DND-41 (cell line): ENCODE results near the gene CAPN6.

ENCODE experiments used
- ATAC-seq: fragments of 200-7000 bp; cut with Tn5 transposase; 3 replicates; pipeline ENCODE4 v1.9.1; 2021; ENCODE audit warnings: low read depth; ENCODE audit not compliant: insufficient read depth
- DNase-seq: peaks from one replicate; pipeline ENCODE4 v3.0.0-alpha.2; 2020
- H2AFZ ChIP-seq: 2 replicates; pipeline ENCODE4 v1.6.0; 2012; ENCODE audit warnings: low read depth, low read length
- H3K27ac ChIP-seq: 2 replicates; pipeline ENCODE4 v1.5.1; 2012; ENCODE audit warnings: low read length, inconsistent platforms
- H3K27me3 ChIP-seq: fragments of 200-600 bp; sonication (generic); 2 replicates; pipeline ENCODE4 v1.6.0; 2012; ENCODE audit warnings: low read length, mild to moderate bottlenecking, inconsistent platforms; ENCODE audit not compliant: insufficient read depth, poor library complexity
- H3K36me3 ChIP-seq: 2 replicates; pipeline ENCODE4 v1.5.1; 2012; ENCODE audit warnings: low read length, inconsistent platforms; ENCODE audit not compliant: insufficient read depth
- H3K4me1 ChIP-seq: 2 replicates; pipeline ENCODE4 v1.5.1; 2012; ENCODE audit warnings: mild to moderate bottlenecking, low read length; ENCODE audit not compliant: insufficient read depth
- H3K4me2 ChIP-seq: 2 replicates; pipeline ENCODE4 v1.6.0; 2012; ENCODE audit warnings: mild to moderate bottlenecking, moderate library complexity, low read length, inconsistent platforms; ENCODE audit not compliant: insufficient read depth
- H3K4me3 ChIP-seq, 2 experiments: fragments of 200-600 bp in 1 of 2; shearing (Covaris generic) in 1 of 2; 2 replicates each; pipeline ENCODE4 v1.5.1; 2012 to 2016; ENCODE audit warnings: inconsistent platforms in 2 of 2, low read length in 2 of 2, mild to moderate bottlenecking in 2 of 2, low read depth in 1 of 2, moderate library complexity in 1 of 2
- H3K79me2 ChIP-seq: 2 replicates; pipeline ENCODE4 v1.6.0; 2012; ENCODE audit warnings: low read length, inconsistent platforms; ENCODE audit not compliant: insufficient read depth
- H3K9ac ChIP-seq: 2 replicates; pipeline ENCODE4 v1.6.0; 2012; ENCODE audit warnings: low read depth, mild to moderate bottlenecking, inconsistent platforms, low read length, moderate library complexity
- H3K9me3 ChIP-seq: 2 replicates; pipeline ENCODE4 v1.5.1; 2012; ENCODE audit warnings: low read length, moderate library complexity, mild to moderate bottlenecking, inconsistent platforms; ENCODE audit not compliant: insufficient read depth, severe bottlenecking
- H4K20me1 ChIP-seq: 2 replicates; pipeline ENCODE4 v1.6.0; 2012; ENCODE audit warnings: low read length; ENCODE audit not compliant: insufficient read depth
- EZH2 ChIP-seq: IDR thresholded peaks from 3 replicates; pipeline ENCODE4 v1.6.1; 2012; ENCODE audit warnings: borderline replicate concordance, low read depth, mild to moderate bottlenecking, moderate library complexity, low read length, inconsistent platforms; ENCODE audit not compliant: severe bottlenecking
- TF ChIP-seq, protein P1 (sequence below): IDR thresholded peaks from 2 replicates; pipeline ENCODE4 v1.5.1; 2012; ENCODE audit warnings: borderline replicate concordance, low read length, moderate library complexity, mild to moderate bottlenecking; ENCODE audit not compliant: poor library complexity, severe bottlenecking; ENCODE audit errors: extremely low read depth

The CAPN6 gene, protein sequence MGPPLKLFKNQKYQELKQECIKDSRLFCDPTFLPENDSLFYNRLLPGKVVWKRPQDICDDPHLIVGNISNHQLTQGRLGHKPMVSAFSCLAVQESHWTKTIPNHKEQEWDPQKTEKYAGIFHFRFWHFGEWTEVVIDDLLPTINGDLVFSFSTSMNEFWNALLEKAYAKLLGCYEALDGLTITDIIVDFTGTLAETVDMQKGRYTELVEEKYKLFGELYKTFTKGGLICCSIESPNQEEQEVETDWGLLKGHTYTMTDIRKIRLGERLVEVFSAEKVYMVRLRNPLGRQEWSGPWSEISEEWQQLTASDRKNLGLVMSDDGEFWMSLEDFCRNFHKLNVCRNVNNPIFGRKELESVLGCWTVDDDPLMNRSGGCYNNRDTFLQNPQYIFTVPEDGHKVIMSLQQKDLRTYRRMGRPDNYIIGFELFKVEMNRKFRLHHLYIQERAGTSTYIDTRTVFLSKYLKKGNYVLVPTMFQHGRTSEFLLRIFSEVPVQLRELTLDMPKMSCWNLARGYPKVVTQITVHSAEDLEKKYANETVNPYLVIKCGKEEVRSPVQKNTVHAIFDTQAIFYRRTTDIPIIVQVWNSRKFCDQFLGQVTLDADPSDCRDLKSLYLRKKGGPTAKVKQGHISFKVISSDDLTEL

DNA sequence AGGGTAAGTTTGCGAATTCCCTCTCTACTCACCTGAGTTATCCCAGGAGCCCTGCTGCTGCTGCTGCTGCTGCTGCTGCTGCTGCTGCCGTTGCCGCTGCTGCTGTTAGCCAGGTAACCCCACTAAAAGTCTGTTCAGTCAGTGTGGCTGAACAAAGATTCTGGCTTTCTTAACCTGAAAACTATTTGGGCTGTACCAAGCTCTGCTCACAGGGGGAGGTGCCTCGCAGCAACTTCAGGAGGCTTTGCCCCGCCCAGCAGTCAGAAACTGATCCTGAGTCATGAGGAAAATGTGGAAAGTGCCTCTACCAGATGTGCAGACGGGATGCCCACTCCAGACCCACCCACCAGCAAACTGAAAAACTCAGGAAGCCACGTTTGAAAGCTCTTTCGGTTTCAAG is at the start of gene CAPN6:
CAPN6 (minus strand) TSS at position 145 of the 400 bp plus-strand sequence. CDS start 6,547 bp downstream, outside the sequence.
- no peak within 1 kb of the TSS for H3K4me2 ChIP-seq
- no peak for DNase-seq
- H3K27ac ChIP-seq = no peak within 1 kb of the TSS
- no peaks in the 10 kb centered on the region for H4K20me1 ChIP-seq
- no peak within 1 kb of the TSS for H3K4me3 ChIP-seq
- no peaks in the 10 kb centered on the region for H3K79me2 ChIP-seq
- H3K9ac ChIP-seq = no peak within 1 kb of the TSS
- no peak for ATAC-seq
- no peaks in the 10 kb centered on the region for H3K4me1 ChIP-seq
- H3K36me3 ChIP-seq = no peaks in the 10 kb centered on the region
- TF ChIP-seq EZH2 = no peak
- TF ChIP-seq, protein P1, sequence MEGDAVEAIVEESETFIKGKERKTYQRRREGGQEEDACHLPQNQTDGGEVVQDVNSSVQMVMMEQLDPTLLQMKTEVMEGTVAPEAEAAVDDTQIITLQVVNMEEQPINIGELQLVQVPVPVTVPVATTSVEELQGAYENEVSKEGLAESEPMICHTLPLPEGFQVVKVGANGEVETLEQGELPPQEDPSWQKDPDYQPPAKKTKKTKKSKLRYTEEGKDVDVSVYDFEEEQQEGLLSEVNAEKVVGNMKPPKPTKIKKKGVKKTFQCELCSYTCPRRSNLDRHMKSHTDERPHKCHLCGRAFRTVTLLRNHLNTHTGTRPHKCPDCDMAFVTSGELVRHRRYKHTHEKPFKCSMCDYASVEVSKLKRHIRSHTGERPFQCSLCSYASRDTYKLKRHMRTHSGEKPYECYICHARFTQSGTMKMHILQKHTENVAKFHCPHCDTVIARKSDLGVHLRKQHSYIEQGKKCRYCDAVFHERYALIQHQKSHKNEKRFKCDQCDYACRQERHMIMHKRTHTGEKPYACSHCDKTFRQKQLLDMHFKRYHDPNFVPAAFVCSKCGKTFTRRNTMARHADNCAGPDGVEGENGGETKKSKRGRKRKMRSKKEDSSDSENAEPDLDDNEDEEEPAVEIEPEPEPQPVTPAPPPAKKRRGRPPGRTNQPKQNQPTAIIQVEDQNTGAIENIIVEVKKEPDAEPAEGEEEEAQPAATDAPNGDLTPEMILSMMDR = no peak
- H3K9me3 ChIP-seq = no peaks in the 10 kb centered on the region
- no peak within 1 kb of the TSS for H2AFZ ChIP-seq
- H3K27me3 ChIP-seq = no peaks in the 10 kb centered on the region

DNA sequence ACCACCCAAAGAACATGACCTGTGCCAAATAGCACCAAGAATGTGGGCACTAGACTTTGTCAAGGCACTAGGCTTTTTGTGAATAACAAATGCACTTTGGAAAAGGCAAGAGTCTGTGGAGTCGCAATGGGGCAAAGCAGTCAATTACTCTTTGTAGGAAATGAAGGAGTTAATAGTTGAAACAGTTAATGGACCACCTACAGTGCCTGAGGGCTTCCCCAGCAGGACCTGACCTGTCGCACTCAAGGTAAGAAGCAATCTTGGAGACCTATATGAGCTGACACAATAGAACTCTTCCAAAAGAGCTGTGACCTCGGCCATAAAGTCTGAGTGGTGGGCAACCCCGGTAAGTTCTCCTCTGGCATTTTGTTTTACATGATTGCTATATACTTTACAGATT is 49.2 kb upstream of the CAPN6 start:
- Histone ChIP-seq H3K9ac (no peak overlapping the region), H3K9me3 (no peaks in the 10 kb centered on the region), H4K20me1 (no peaks in the 10 kb centered on the region), H3K27ac (no peak overlapping the region), H3K79me2 (no peaks in the 10 kb centered on the region), H3K36me3 (no peaks in the 10 kb centered on the region), H3K4me2 (no peak overlapping the region), H3K4me3 (no peak overlapping the region), H2AFZ (no peak overlapping the region), H3K27me3 (no peaks in the 10 kb centered on the region), H3K4me1 (no peaks in the 10 kb centered on the region)
- TF ChIP-seq EZH2 = no peak
- TF ChIP-seq, protein P1 = no peak
- DNase-seq = no peak
- no peak for ATAC-seq

DNA sequence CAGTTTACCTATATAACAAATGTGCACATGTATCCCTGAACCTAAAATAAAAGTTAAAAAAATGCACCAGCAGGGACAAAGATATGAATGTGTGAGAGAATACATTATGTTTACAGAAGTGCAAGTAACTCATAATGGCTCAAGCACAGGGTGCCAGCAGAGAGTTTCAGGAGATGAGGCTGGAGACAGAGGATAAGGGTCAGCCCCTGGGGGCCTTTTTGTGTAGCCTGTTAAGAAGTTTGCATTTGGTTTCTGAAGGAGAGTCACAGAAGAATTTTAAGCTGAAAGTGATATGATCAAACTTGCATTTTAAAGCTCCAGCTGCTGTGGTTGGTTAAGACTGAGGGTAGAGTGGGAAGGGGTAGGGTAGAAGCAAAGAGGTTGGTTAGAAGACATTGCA is 48.6 kb upstream of the CAPN6 start:
- Histone ChIP-seq H4K20me1 (no peaks in the 10 kb centered on the region), H3K9ac (no peak overlapping the region), H3K4me1 (no peaks in the 10 kb centered on the region), H3K4me2 (no peak overlapping the region), H3K4me3 (no peak overlapping the region), H2AFZ (no peak overlapping the region), H3K27me3 (no peaks in the 10 kb centered on the region), H3K36me3 (no peaks in the 10 kb centered on the region), H3K9me3 (no peaks in the 10 kb centered on the region), H3K27ac (no peak overlapping the region), H3K79me2 (no peaks in the 10 kb centered on the region)
- DNase-seq (no peak), ATAC-seq (no peak)
- no peak for TF ChIP-seq EZH2
- TF ChIP-seq, protein P1 = no peak
